Thyroid gland (tissue), 4 donors: Measurements from ENCODE around the gene WASF3. TPM values are rescaled to one million over a fixed set of nuclear protein-coding genes. Genes with fewer than 3 reads are reported as not detected.

Experiments used
- DNase-seq, 2 donors: peaks; one replicate each; pipeline ENCODE4 v3.0.0-alpha.2; 2019
- H3K27ac ChIP-seq, 3 donors: fragments of 200-600 bp; sonication (generic); 1 replicate in 2 of 3; 2 replicates in 1 of 3; pipeline ENCODE4 v1.5.1; 2016 to 2019; ENCODE audit warnings: mild to moderate bottlenecking in 1 of 3, moderate library complexity in 1 of 3
- H3K27me3 ChIP-seq: fragments of 200-600 bp; sonication (generic); one replicate; pipeline ENCODE4 v1.5.1; 2019
- H3K36me3 ChIP-seq, 2 donors: fragments of 200-600 bp; sonication (generic); one replicate each; pipeline ENCODE4 v1.5.1; 2016 to 2019
- H3K4me1 ChIP-seq, 2 donors: fragments of 200-600 bp; sonication (generic); one replicate each; pipeline ENCODE4 v1.5.1; 2017 to 2019
- H3K4me3 ChIP-seq, 3 donors: fragments of 200-600 bp; sonication (generic); replicated peaks in 1 of 3; 1 replicate in 2 of 3; 2 replicates in 1 of 3; pipeline ENCODE4 v1.5.1; 2016; ENCODE audit warnings: mild to moderate bottlenecking in 1 of 3
- H3K9me3 ChIP-seq: fragments of 200-600 bp; sonication (generic); one replicate; pipeline ENCODE4 v1.5.1; 2017
- CTCF ChIP-seq, 6 experiments: fragments of 200-600 bp in 3 of 6; fragments of 450-650 bp in 3 of 6; sonication (generic) in 3 of 6; IDR thresholded peaks; one replicate each; pipeline ENCODE4 v1.5.1; 2016 to 2019; ENCODE audit warnings: antibody characterized with exemption in 6 of 6, mild to moderate bottlenecking in 2 of 6, inconsistent platforms in 1 of 6, moderate library complexity in 1 of 6
- POLR2A ChIP-seq, 2 donors: fragments of 450-650 bp; IDR thresholded peaks; one replicate each; pipeline ENCODE4 v1.6.1; 2017; ENCODE audit warnings: antibody characterized with exemption in 2 of 2, mild to moderate bottlenecking in 2 of 2, moderate library complexity in 1 of 2
- WGBS, 2 donors: methylation state at CpG; one replicate each; pipeline ENCODE4 v1.1.5; 2017; 5-methylcytosine and 5-hydroxymethylcytosine counted together
- intact Hi-C: fragments of 100-400 bp; cut with DNase I; formaldehyde crosslinking; loops from one replicate; pipeline ENCODE4 v1.15.1; 2023
- total RNA-seq, 4 donors: library from RNA; depleted of rRNA; stranded (reverse); fragments of >200 nt; gene quantifications; one replicate each; pipeline ENCODE4 v1.2.3, GENCODE V29; 2016

The WASF3 gene
- total RNA-seq, 4 donors from 2014 or later, result 41.0 to 56.1 (median 48.6) TPM

GRCh38 chr13:26664286-26664685 lies 106.8 kb downstream of the WASF3 start:
- no peak overlapping the region for H3K4me3 ChIP-seq
- no peaks in the 10 kb centered on the region for H3K27me3 ChIP-seq
- H3K9me3 ChIP-seq, result no peaks in the 10 kb centered on the region
- H3K4me1 ChIP-seq, result peaks cover 0 to 2% of the 10 kb centered on the region in 2 donors
- no peak overlapping the region for H3K27ac ChIP-seq
- TF ChIP-seq POLR2A (IDR thresholded peaks at IDR 0.05) (no peak), CTCF (IDR thresholded peaks at IDR 0.05) (no peak)
- intact Hi-C loops, result no loop called here
- 86 to 93% methylated on average over 2 of the region's 2 CpGs for WGBS, 2 donors
- H3K36me3 ChIP-seq, result peaks cover 0 to 2% of the 10 kb centered on the region in 2 donors
- no peak for DNase-seq

- no peaks in the 10 kb centered on the region for H3K4me1 ChIP-seq
- no peak for DNase-seq
- H3K9me3 ChIP-seq, result no peaks in the 10 kb centered on the region
- intact Hi-C loops, result no loop called here
- peaks cover 0 to 2% of the 10 kb centered on the region in 2 donors for H3K36me3 ChIP-seq
- no peak overlapping the region for H3K27ac ChIP-seq
- no peaks in the 10 kb centered on the region for H3K27me3 ChIP-seq
- no peak for TF ChIP-seq POLR2A (IDR thresholded peaks at IDR 0.05)
- TF ChIP-seq CTCF (IDR thresholded peaks at IDR 0.05), result no peak
- H3K4me3 ChIP-seq, result no peak overlapping the region
- 83 to 85% methylated on average over 3 of the region's 3 CpGs for WGBS, 2 donors
These were observed 107.4 kb downstream of the WASF3 start for GRCh38 chr13:26664876-26665275.

GRCh38 chr13:26668357-26669146 lies 111.1 kb downstream of the WASF3 start:
- intact Hi-C loops, result no loop called here
- 95 to 97% methylated on average over 5 of the region's 5 CpGs for WGBS, 2 donors
- H3K27ac ChIP-seq, result no peak overlapping the region

GRCh38 chr13:26673890-26674289 lies 116.4 kb downstream of the WASF3 start:
- Histone ChIP-seq H3K36me3 (no peaks in the 10 kb centered on the region), H3K27me3 (no peaks in the 10 kb centered on the region), H3K4me1 (no peaks in the 10 kb centered on the region), H3K27ac (no peak overlapping the region), H3K9me3 (no peaks in the 10 kb centered on the region), H3K4me3 (no peak overlapping the region)
- TF ChIP-seq POLR2A (IDR thresholded peaks at IDR 0.05), result no peak
- TF ChIP-seq CTCF (IDR thresholded peaks at IDR 0.05), result no peak
- intact Hi-C loops, result no loop called here
- no peak for DNase-seq
- 91 to 92% methylated on average over 5 of the region's 5 CpGs for WGBS, 2 donors

More at GRCh38 chr13:26668357-26669146, 111.1 kb downstream of the WASF3 start:
- no peaks in the 10 kb centered on the region for H3K9me3 ChIP-seq
- DNase-seq, result no peak
- no peak overlapping the region for H3K4me3 ChIP-seq
- peaks cover 0 to 2% of the 10 kb centered on the region in 2 donors for H3K36me3 ChIP-seq
- no peaks in the 10 kb centered on the region for H3K4me1 ChIP-seq
- no peaks in the 10 kb centered on the region for H3K27me3 ChIP-seq
- TF ChIP-seq CTCF (IDR thresholded peaks at IDR 0.05) (no peak), POLR2A (IDR thresholded peaks at IDR 0.05) (no peak)

GRCh38 chr13:26677156-26677555 lies 119.7 kb downstream of the WASF3 start:
- 82 to 90% methylated on average over 4 of the region's 4 CpGs for WGBS, 2 donors
- peaks cover 7 to 13% of the 10 kb centered on the region in 2 donors for H3K36me3 ChIP-seq
- H3K4me3 ChIP-seq, result no peak overlapping the region
- no peaks in the 10 kb centered on the region for H3K9me3 ChIP-seq
- TF ChIP-seq POLR2A (IDR thresholded peaks at IDR 0.05), result no peak
- no peak for TF ChIP-seq CTCF (IDR thresholded peaks at IDR 0.05)
- no peaks in the 10 kb centered on the region for H3K27me3 ChIP-seq
- H3K27ac ChIP-seq, result no peak overlapping the region
- intact Hi-C loops, result no loop called here
- peaks cover 0 to 9% of the 10 kb centered on the region in 2 donors for H3K4me1 ChIP-seq
- no peak for DNase-seq
